CD4-positive, alpha-beta T cell treated with Interleukin-2 at 100 ng/mL for 4 hours (primary cell): ENCODE measurements around the gene HTR5A.
A peak's percentile ranks its signal among the peaks of the same experiment; 100 is the strongest.
"Not testable (repeated sequence)": the region's sequence is repeated elsewhere in the genome, so short reads cannot be mapped to it uniquely, and the experiment has no call there.

Experiments used
- DNase-seq: peaks from one replicate; pipeline ENCODE4 v3.0.0-alpha.2; 2020; ENCODE audit warnings: low spot score

HTR5A gene

DNA sequence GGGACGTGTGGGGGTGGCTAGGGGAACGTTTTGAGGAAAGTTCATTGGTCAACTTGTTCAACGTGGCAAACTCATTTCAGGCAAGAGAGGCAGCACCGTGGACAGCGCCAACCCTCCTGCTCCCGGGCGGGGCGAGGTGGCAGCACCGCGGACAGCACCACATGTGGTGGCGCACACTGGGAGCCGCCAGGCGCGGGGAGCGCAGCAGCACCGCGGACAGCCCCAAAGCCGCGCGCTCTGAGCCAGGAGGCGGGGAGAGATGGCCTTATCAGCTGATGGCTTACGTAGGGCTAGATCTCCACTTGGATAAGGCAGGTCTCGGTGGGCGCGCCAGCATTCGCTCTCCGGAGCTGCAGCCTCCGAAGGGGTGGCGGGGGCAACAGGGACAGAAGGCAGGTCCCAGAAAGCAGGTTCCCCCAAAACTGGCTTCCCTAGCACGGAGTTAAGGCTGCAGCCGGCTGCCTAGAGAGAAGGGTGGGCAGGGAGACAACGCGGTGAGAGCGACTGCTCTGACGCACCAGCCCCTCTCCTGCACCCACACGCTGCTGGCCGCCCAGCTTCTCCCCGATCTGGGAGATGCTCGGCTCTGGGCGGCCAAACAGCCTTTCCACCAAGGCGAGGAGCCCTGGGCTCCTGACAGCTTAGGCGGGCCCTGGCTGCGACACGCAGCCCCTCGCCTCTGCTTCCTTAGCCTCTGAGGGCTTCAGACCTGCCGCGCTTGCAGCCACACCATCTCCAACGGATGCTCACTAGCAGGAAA, at the start of gene HTR5A:
Gene HTR5A, plus strand, starts transcription at position 333 of the 760 bp plus-strand sequence. CDS start 576 bp downstream, outside the sequence.
- peak; percentile 69 for DNase-seq

DNA sequence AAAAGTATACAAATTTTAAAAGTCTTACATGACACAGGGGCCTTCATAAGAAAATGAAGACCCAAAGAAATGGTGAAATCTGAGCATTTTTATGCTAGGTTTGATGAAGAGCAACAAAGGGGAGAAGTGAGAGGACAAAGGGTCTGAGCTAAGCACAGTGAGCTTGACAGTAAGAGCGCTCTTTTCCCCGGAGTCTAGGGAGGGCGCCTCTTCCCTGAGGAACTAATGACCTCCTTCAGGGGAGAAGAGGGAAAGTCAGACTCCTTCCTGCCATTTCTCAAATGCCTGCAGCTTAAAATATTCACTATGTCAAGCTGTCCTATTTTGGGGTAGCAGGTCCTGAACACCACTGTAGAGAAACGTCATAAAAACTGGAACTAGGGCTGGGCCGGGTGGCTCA, 49.1 kb upstream of the HTR5A start:
- DNase-seq, result no peak

DNA sequence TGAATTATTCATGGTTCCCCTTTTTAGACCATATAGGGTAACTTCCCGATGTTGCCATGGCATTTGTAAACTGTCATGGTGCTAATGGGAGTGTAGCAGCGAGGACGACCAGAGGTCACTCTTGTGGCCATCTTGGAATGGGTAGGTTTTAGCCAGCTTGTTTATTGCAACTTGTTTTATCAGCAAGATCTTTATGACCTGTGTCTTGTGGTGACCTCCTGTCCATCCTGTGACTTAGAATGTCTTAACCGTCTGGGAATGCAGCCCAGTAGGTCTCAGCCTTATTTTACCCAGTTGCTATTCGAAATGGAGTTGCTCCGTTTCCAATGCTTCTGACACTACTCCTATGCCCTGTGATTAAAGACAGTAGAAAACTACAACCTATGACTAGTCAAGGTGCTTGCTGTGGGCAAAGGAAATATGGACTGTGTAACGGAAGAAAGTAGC, 48.4 kb upstream of the HTR5A start:
- no peak for DNase-seq

DNA sequence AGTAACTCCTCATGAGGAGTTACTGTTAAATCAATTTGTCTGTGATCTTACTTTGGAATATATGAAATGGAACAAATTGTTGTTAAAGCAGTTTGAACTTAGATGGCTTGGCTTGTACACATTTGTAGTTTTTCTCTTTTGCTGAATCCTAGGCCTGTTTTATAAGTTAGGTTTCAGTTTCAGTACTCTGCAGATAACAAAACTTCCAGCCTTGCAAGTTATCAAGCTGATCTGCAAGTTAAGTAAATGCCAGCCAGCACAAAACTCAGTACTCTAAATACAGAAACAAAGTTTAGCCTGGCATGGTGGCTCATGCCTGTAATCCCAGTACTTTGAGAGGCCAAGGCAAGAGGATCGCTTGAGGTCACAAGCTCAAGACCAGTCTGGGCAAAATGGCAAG, 42.2 kb upstream of the HTR5A start:
- DNase-seq, result no peak

DNA sequence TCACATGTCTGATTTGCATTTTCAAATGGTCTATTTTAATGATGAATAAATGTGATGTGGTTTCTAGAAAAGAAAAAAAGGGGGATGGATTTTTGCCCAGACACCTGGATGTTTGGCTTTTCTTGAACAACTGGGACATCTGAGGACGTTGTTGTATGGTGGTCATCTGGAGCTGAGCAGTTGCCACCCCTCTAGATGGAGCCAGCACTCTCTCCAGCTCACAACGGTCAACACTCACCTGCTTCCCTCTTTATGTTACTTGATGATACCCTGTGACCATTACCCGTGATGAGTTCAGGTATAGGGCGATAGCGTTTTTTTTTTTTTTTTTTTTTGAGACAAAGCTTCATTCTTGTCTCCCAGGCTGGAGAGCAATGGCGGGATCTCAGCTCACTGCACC, 37.1 kb upstream of the HTR5A start:
- DNase-seq, result no peak

DNA sequence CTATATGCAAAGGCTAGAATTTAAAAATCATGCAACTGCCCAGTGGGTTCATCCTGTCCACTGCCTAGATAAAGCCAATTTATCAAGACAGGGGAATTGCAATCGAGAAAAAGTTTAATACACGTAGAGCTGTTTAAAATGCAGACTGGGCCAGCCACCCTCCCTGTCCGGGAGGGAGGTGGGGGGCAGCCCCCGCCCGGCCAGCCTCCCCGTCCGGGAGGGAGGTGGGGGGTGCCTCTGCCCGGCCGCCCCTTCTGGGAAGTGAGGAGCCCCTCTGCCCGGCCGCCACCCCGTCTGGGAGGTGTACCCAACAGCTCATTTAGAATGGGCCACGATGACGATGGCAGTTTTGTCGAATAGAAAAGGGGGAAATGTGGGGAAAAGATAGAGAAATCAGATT, 35.6 kb upstream of the HTR5A start:
- not testable (repeated sequence) for DNase-seq

DNA sequence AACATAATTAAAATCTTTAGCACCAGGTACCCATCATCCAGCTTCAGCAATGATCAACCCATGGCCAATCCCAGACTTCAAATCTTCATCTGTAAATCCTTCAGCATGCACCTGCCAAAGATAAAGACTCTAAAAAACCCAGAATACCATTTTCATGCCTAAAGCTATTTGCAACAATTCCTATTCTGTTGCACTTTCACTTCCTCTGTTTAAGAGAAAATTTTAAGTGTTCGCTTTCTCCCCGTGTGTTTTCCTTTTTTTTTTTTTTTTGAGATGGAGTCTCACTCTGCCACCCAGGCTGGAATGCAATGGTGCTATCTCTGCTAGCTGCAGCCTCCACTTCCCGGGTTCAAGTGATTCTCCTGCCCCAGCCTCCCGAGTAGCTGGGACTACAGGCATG, 31.8 kb upstream of the HTR5A start:
- DNase-seq, result no peak

DNA sequence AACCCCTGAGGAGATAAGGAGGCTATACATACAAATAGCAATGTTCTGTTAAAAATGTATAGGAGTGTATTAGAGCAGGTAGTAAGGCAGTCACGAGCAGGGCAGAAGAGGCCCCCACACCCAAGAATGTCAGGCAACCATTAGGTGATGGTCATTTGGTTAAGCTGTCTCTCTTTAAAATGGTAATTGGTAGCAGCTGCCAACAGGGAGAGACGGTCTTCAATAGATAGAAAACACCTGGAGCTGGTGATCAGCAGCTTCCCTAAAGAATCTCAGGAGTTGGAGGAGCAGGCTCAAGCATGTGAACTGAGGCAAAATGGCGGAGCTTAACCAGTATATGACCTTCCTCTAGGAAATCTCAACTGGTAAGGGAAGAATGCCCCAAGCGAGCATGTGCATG, 26.4 kb upstream of the HTR5A start:
- no peak for DNase-seq

DNA sequence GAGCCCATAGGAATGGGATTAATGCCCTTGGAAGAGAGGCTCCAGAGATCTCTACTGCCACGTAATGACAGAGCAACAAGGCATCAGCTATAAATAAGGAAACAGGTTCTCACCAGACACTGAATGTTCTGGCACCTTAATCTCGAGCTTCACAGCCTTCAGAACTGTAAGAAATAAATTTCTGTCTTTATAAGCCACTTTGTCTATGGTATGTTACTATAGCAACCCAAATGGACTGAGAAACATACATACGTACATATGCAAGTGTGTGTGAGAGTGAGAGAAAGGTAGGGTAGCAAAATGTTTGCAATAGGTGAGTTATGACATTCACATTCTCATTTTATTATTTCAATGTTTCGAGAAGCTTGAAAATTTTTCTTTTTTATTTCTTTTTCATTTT, 22.1 kb upstream of the HTR5A start:
- no peak for DNase-seq

DNA sequence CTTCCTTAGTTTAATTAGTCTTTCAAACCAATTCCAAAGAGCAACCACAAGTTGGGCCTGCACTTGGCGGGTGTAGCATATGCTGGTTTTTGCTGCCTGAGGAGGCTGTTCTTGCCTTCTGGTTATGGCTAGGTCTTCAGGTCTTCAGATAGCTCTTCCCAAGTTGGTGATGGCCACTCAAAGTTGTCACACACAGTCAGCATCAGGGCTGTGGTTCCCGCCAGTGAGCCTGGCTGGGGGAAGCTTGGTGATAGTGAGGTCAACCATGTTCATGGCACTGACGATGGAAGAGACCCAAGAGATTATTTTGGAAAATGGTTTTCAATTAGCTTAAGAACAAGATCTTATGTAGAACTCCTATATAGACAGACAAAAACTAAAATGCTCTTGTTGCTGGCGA, 18.8 kb upstream of the HTR5A start:
- no peak for DNase-seq

DNA sequence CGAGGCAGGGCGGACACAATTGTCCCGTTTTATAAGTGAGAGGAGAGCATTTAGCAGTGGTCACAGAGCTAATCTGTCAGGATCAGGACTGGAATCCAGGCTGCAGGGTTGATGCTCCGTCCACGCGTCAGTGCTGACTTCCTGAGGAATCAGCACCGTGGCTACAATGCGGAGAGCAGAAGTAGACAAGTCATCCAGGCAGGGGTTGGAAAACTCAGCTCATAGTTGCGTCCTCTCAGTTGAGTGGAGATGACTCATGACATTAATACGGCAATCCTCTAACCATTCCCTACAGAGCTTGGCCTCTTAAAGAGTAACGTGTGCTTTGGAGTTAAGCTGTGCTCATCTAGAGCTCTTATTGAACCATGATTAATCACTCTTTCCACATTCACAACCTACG, 17.1 kb upstream of the HTR5A start:
- DNase-seq, result no peak

DNA sequence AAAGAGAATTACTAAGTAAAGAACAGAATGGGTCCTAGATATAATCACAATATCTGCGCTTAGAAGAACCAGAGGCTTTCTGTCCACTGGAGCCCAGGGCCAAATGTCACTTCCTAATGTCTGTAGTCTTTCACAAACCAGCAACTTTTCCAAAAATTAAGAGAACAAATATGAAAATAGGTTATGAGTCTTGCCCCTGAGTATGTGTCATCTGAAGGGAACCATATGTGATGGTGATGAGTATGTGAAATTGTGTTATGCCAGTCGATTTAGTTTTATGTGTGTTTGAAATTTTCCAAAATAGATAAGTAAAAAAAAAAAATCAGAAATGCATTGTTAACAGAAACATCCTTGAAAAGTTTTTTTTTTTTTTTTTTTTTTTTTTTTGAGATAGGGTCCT, 15.4 kb upstream of the HTR5A start:
- no peak for DNase-seq

DNA sequence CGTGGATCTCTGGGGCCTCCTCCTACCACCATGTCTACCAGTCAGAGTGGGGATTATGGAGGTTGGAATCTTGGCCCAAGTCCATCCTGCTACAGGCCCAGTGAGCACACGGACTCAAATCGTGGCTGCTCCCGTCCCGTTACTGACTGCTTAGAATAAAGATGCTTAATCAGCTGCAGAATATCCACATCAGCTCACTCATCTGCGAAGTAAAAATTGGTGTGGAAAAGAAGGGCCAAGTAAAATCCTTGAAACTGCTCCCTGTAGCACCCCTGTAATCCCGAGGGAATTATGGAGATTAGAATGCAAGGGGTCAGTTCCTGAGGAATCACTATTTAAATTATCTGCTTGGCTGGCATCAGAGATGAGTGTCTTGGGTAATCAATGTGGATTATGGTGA, 13.0 kb upstream of the HTR5A start:
- no peak for DNase-seq

DNA sequence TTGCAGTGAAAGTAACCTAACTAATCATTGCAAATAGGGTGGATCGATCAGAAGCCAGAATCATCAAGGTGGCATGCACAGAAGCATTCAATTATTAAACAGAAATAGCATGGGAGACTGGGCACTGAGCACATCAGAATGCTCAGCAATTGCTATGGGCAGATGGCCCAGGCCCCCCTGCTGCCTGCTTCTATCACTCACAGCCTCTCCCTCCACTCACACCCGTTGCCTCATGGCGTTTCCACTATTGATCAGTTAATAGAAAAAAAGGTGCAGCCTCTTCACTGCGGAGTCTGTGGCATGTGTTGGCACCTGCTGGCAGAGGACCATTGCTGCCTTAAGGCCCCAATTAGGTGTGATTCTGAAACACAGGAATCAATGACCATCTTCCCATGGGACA, 11.2 kb upstream of the HTR5A start:
- DNase-seq, result no peak

DNA sequence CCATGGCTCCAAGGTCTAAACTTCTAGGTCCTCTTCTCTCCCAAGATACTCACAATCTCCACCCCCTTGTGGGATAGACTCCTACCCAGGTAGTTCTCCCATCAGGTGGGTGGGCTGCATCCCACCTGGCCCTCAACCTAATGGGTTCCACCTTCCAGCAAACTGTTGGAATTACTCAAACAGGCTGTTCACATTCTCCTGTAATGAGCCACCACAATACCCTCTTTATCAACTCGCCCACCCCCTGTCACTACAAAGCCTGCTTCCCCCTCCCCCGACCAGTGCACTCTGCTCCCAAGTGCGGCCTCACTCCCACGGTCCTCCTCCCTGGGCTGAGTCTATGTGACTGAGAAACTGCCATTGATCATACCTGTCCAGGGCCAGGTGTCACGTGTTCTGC, 10.4 kb upstream of the HTR5A start:
- no peak for DNase-seq

DNA sequence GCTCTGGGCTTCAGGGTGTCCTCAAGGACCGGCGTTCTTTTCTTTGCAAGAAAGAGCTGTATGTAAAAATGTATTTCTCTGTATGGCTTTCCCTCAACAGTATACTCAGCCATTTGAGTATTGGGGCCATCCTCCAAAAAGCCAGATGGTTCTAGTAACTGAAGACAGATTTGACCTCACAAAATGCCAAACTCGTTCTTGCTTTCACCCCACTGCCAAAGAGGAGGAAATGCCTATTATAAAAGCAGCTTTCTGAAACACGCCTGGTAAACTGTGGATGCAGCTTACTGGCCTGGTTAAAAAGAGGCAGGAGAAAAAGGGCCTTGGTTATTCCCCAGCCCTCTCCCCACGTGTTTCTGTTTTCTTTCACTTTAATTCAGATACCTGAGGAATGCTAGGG, 7.7 kb upstream of the HTR5A start:
- no peak for DNase-seq

DNA sequence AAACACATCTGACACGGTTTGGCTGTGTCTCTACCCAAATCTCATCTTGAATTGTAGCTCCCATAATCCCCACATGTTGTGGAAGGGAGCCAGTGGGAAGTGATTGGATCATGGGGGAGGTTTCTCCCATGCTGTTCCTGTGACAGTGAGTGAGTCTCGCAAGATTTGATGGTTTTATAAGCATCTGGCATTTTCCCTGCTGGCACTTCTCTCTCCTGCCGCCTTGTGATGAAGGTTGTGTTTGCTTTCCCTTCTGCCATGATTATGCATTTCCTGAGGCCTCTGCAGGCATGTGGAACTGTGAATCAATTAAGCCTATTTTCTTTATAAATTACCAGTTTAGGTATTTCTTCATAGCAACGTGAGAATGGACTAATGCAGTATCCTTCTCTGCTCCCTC, 5.9 kb upstream of the HTR5A start:
- DNase-seq, result no peak

DNA sequence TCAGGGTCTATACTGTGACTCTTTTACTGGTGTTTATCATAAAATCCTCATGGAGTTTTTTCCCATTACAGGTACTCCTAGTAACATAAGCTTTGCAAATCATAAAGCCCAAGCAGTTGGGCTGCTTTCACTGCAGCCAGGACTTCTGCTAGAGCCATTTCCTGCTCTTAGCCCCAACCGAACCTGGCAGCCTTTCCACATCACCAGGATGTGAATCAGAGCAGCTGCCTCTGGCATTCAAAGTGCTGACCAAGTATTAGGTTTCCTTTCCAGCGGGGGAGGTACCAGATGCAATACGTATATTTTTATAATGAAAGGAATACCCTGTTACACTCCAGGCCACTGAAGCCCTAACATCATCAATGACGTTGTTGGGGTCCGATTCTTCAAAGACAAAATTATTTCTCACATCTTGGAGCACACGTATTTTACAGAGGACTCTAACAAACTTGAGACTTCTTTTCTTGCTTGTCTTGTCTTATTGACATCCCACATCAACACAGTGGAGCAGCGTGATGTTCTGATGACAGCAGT, 3.6 kb upstream of the HTR5A start:
- DNase-seq, result no peak

DNA sequence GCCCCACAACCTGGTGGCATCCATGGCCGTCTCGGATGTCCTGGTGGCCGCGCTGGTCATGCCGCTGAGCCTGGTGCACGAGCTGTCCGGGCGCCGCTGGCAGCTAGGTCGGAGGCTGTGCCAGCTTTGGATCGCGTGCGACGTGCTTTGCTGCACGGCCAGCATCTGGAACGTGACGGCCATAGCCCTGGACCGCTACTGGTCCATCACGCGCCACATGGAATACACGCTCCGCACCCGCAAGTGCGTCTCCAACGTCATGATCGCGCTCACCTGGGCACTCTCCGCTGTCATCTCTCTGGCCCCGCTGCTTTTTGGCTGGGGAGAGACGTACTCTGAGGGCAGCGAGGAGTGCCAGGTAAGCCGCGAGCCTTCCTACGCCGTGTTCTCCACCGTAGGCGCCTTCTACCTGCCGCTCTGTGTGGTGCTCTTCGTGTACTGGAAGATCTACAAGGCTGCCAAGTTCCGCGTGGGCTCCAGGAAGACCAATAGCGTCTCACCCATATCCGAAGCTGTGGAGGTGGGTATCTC, 1.1 kb downstream of the HTR5A start:
- no peak for DNase-seq

DNA sequence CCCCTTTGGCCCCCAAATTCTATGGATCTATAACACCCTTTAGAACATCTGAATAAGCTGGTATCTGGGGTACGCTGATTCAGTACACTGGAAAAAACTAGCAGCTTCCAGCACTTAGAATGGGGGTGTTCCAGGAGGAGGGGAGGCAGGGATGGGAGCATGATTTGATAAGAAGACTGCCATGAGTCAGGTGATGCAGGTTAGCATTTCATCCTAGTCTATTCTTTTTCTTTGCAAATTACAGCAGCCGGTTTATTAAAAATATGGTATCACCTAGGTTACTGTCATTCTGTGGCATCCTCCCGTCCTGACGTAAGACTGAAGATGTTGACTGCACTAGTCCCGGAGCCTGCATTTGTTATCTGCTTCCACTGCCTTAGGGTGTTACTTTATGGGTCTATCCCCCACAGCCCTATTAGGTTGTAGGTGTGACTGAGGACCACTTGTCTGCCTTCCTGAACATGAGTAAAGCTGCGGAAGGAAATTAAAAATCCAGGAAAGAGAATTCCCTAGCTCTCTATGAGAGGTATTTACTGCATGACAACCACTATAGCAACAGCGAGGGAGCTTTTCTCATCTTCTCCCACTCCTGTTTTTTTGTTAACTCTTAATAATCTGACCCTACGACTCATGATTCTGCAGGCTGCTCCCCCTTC, 1.9 kb downstream of the HTR5A start:
- no peak for DNase-seq

DNA sequence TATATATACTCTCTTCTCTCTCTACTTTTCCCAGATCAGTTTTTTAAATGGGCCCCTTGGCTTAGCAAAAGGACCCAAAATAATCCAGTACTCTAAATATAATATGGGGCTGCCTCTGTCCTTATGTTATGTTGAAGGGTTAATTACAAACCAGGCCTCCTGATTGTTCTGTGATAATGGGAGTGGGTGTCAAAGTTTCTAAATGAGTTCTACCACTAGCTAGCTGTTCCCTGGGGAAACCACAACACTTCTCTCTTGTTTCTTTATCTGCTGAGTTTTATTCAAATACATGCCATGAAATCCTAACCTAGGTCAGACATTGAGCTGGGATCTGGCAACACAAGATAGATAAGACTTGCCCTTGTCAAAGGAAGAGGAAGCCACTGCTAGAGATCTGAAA, 3.8 kb downstream of the HTR5A start:
- no peak for DNase-seq

DNA sequence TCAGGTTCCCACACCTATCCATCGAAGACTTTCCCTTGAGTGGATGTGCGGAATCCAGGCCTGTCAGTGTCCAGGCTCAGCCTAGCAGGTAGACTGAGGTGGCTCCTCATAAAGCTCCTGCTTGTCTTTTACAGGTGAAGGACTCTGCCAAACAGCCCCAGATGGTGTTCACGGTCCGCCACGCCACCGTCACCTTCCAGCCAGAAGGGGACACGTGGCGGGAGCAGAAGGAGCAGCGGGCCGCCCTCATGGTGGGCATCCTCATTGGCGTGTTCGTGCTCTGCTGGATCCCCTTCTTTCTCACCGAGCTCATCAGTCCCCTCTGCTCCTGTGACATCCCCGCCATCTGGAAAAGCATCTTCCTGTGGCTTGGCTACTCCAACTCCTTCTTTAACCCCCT, 13.9 kb downstream of the HTR5A start:
- no peak for DNase-seq

DNA sequence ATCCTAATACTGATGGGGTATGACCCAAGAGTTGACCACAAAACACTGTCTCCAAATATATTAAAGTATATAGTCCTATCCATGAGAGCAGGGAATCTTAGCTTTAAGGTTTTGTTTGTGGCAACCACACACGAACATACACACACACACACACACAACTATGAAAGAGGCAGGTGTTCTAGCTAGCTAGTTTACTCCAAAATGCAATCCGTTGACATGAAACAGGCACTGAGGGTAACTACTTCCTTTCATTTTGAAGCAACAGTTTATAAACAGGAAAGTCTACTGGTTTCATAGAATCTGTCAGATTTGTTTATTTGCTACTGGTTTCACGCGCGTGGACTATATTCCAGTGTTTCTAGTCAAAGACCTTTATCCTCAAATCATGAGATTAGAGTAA, 14.8 kb downstream of the HTR5A start:
- no peak for DNase-seq
